HG02610 (cell line): ENCODE measurements around the gene ZNF503.

Experiments
- ATAC-seq: cut with Tn5 transposase; IDR thresholded peaks from one replicate; pipeline ENCODE4 v1.9.1; 2021; ENCODE audit warnings: mild to moderate bottlenecking, moderate library complexity; ENCODE audit not compliant: unreplicated experiment

ZNF503 gene

GRCh38 chr10:75407224-75407712 is 5.7 kb upstream of the ZNF503 start:
- ATAC-seq, result no peak

GRCh38 chr10:75406462-75407223 is 5.1 kb upstream of the ZNF503 start:
- ATAC-seq, result no peak

- ATAC-seq, result no peak
Observed at GRCh38 chr10:75405598-75406461, 4.3 kb upstream of the ZNF503 start.

- no peak for ATAC-seq
Observed at GRCh38 chr10:75404815-75405597, 3.4 kb upstream of the ZNF503 start.

- ATAC-seq, result no peak
Observed at GRCh38 chr10:75403939-75404814, 2.6 kb upstream of the ZNF503 start.

GRCh38 chr10:75403144-75403938 is 1.8 kb upstream of the ZNF503 start:
- ATAC-seq, result no peak

GRCh38 chr10:75402486-75403143 is 1.1 kb upstream of the ZNF503 start:
- no peak for ATAC-seq

GRCh38 chr10:75400771-75401568 is 594 bp downstream of the ZNF503 start:
- peak; percentile 11 for ATAC-seq

- no peak for ATAC-seq
Observed at GRCh38 chr10:75400163-75400770, 1.3 kb downstream of the ZNF503 start.

GRCh38 chr10:75399461-75400162 is 2.0 kb downstream of the ZNF503 start:
- peak; percentile 29 for ATAC-seq

GRCh38 chr10:75398692-75399460 is 2.7 kb downstream of the ZNF503 start:
- ATAC-seq, result no peak

GRCh38 chr10:75398200-75398691 is 3.3 kb downstream of the ZNF503 start:
- no peak for ATAC-seq

- no peak for ATAC-seq
Observed at GRCh38 chr10:75397496-75398199, 3.9 kb downstream of the ZNF503 start.

- no peak for ATAC-seq
Observed at GRCh38 chr10:75396631-75397495, 4.7 kb downstream of the ZNF503 start.
